Liver (tissue), 3 donors: ENCODE results near the gene WWC1.

Source experiments
- GABPA ChIP-seq, 2 donors: IDR thresholded peaks in 1 of 2; conservative IDR thresholded peaks in 1 of 2; 2 replicates each; pipeline ENCODE4 v1.6.1; 2016; ENCODE audit warnings: antibody characterized with exemption in 2 of 2, mild to moderate bottlenecking in 1 of 2, moderate library complexity in 1 of 2
- SP1 ChIP-seq: IDR thresholded peaks from 2 replicates; pipeline ENCODE4 v1.6.1; 2018; ENCODE audit warnings: antibody characterized with exemption, mild to moderate bottlenecking
- YY1 ChIP-seq: IDR thresholded peaks from 2 replicates; pipeline ENCODE4 v1.6.1; 2016; ENCODE audit warnings: antibody characterized with exemption, mild to moderate bottlenecking
- TF ChIP-seq, protein P1 (sequence below): IDR thresholded peaks from 2 replicates; pipeline ENCODE4 v1.6.1; 2016; ENCODE audit warnings: antibody characterized with exemption
- TF ChIP-seq, protein P2 (sequence below): fragments of 150-350 bp; IDR thresholded peaks from 2 replicates; pipeline ENCODE4 v1.5.1; 2017; ENCODE audit warnings: improper control_type of control experiment, low read depth, low read length; ENCODE audit not compliant: missing input control
- TF ChIP-seq, protein P3 (sequence below): IDR thresholded peaks from 2 replicates; pipeline ENCODE4 v1.6.1; 2016; ENCODE audit warnings: antibody characterized with exemption, mild to moderate bottlenecking
- donor health status: healthy.
- donor health status: healthy.

DNA sequence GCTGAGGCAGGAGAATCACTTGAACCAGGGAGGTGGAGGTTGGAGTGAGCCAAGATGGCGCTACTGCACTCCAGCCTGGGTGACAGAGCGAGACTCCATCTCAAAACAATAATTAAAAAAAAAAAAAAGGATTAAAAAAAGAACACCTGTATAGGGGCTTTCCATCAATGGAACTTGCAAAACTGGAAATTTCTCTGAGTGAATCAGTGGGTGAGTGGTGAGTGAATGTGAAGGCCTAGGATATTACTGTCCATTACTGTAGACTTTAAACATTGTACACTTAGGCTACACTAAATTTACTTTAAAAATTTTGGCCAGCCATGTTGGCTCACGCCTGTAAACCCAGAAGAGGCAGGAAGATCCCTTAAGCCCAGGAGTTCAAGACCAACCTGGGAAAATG is 189.2 kb downstream of the WWC1 start:
- TF ChIP-seq, protein P1, sequence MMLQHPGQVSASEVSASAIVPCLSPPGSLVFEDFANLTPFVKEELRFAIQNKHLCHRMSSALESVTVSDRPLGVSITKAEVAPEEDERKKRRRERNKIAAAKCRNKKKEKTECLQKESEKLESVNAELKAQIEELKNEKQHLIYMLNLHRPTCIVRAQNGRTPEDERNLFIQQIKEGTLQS, result no peak
- TF ChIP-seq, protein P2, sequence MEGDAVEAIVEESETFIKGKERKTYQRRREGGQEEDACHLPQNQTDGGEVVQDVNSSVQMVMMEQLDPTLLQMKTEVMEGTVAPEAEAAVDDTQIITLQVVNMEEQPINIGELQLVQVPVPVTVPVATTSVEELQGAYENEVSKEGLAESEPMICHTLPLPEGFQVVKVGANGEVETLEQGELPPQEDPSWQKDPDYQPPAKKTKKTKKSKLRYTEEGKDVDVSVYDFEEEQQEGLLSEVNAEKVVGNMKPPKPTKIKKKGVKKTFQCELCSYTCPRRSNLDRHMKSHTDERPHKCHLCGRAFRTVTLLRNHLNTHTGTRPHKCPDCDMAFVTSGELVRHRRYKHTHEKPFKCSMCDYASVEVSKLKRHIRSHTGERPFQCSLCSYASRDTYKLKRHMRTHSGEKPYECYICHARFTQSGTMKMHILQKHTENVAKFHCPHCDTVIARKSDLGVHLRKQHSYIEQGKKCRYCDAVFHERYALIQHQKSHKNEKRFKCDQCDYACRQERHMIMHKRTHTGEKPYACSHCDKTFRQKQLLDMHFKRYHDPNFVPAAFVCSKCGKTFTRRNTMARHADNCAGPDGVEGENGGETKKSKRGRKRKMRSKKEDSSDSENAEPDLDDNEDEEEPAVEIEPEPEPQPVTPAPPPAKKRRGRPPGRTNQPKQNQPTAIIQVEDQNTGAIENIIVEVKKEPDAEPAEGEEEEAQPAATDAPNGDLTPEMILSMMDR, result no peak
- no peak for TF ChIP-seq GABPA (IDR thresholded peaks at IDR 0.05 in 1 of 2, conservative IDR thresholded peaks at IDR 0.05 in 1 of 2)
- no peak for TF ChIP-seq YY1
- TF ChIP-seq, protein P3, sequence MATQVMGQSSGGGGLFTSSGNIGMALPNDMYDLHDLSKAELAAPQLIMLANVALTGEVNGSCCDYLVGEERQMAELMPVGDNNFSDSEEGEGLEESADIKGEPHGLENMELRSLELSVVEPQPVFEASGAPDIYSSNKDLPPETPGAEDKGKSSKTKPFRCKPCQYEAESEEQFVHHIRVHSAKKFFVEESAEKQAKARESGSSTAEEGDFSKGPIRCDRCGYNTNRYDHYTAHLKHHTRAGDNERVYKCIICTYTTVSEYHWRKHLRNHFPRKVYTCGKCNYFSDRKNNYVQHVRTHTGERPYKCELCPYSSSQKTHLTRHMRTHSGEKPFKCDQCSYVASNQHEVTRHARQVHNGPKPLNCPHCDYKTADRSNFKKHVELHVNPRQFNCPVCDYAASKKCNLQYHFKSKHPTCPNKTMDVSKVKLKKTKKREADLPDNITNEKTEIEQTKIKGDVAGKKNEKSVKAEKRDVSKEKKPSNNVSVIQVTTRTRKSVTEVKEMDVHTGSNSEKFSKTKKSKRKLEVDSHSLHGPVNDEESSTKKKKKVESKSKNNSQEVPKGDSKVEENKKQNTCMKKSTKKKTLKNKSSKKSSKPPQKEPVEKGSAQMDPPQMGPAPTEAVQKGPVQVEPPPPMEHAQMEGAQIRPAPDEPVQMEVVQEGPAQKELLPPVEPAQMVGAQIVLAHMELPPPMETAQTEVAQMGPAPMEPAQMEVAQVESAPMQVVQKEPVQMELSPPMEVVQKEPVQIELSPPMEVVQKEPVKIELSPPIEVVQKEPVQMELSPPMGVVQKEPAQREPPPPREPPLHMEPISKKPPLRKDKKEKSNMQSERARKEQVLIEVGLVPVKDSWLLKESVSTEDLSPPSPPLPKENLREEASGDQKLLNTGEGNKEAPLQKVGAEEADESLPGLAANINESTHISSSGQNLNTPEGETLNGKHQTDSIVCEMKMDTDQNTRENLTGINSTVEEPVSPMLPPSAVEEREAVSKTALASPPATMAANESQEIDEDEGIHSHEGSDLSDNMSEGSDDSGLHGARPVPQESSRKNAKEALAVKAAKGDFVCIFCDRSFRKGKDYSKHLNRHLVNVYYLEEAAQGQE, result no peak
- no peak for TF ChIP-seq SP1
